HG03135 (cell line): ENCODE measurements around the gene MLLT3.

Experiments
- ATAC-seq: cut with Tn5 transposase; IDR thresholded peaks from one replicate; pipeline ENCODE4 v1.9.1; 2021; ENCODE audit warnings: mild to moderate bottlenecking, moderate library complexity; ENCODE audit not compliant: unreplicated experiment

Gene MLLT3

DNA sequence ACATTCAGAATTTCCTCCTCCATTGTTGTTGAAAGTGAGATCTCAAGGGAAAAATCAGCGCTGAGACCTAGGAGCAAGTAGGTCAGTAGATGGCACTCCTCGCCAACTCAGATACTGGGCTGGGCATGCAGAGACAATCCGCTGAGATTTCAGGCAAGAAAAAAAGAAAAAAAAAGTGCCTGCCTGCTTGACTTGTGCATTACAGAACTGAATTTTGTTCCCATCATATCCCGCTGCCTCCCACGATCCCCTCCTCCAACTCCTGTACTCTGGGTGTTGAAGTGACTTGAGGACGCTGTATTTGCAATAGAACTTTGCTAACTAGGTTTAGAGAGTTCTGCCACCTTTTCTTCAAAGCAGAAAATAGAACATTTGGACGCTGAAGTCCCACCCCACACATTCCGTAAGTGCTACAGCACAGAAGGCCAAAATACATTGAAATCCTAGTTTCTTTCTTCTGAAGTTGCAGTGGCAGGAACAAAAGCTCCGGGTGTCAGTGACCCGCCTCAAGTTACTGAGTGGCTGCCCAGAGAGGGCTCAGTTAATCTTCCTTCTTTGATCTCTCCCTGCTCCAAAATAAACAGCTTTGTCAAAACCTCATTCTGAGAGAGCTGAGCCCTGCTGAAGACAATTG, 265.8 kb downstream of the MLLT3 start:
- peak; percentile 68 for ATAC-seq

- no peak for ATAC-seq
Observed at GRCh38 chr9:20355022-20355421, 267.3 kb downstream of the MLLT3 start.

- no peak for ATAC-seq
Observed at GRCh38 chr9:20353931-20354652, 268.2 kb downstream of the MLLT3 start.

DNA sequence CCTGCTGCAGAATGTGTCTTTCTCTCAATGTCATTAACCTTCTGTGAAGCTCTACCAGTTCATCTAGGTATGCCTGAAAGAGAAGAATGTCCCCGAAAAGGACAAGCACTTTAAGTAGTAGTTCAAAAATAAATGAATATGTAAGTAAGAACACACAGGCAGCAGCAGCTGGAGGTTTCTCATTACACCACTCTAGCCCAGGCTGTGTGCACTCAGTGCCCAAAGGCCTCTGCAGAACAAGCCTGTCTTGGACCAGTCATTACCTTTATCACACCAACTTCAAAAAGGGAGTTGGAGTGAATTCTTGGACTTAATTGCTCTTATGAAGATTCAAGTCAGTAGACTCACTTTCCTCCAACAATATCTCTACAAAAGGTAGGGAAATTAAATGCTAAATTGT, 268.8 kb downstream of the MLLT3 start:
- peak; percentile 47 for ATAC-seq

GRCh38 chr9:20352591-20352990, 269.7 kb downstream of the MLLT3 start:
- ATAC-seq, result no peak

- ATAC-seq, result no peak
Observed at GRCh38 chr9:20351715-20352114, 270.6 kb downstream of the MLLT3 start.

DNA sequence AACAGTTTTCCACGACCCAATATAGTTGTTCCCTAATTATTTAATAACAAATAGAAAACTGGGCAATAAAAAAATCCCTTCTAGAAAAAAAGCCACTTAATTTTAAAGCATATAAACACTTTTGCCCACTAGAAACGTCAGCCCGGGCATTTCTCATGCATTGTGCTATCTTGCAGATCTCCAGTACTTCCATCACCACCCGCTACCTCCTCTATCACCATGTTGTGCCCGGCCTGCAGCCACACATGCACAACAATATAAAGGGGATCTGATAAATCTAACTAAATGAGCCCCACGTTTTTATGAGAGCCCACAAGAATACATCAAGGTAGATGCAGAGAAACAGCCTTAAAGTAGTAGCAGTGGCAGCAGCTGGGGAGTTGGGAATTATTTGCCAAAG, 272.7 kb downstream of the MLLT3 start:
- ATAC-seq, result no peak

- ATAC-seq, result no peak
Observed at GRCh38 chr9:20343325-20343724, 279.0 kb downstream of the MLLT3 start.

DNA sequence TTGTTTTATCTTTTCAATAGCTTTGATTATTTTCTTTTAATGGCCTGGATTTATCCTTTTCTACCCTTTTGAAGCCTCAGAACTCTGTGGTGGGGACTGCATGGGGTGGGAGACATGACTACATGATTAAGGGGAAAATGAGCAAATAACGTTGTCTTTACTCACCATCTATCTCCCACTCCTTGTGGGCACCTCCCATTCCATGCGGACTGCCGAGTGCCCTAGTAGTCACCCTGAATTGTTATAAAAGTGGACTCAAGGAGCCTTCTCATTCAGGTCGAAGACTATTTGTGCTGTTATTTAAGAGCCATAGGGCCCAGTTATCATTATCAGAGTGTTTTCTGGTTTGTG, 281.8 kb downstream of the MLLT3 start:
- no peak for ATAC-seq

- no peak for ATAC-seq
Observed at GRCh38 chr9:20335668-20336332, 286.5 kb downstream of the MLLT3 start.

- ATAC-seq, result no peak
Observed at GRCh38 chr9:20333991-20334390, 288.3 kb downstream of the MLLT3 start.

GRCh38 chr9:20331095-20331685, 291.1 kb downstream of the MLLT3 start:
- peak; percentile 76 for ATAC-seq

DNA sequence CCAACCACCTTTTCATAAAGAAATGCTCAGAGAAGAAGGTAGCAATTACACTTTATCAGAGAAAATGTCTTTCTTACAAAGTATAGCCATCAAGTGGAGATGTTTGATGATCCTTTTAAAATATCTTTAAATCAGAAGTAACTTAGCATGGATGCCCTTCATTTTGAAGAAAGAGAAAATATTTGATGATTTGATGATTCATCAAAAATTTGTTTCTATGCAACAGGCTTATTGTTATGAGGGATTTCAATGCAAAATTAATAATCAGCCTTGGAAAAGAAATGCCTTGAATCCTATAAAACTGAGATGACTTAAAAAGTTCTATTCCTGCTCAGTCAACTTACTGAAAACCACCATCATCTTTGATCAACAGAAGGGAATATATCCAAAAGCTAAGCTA, 291.6 kb downstream of the MLLT3 start:
- no peak for ATAC-seq

- ATAC-seq, result no peak
Observed at GRCh38 chr9:20326516-20326915, 295.8 kb downstream of the MLLT3 start.

- no peak for ATAC-seq
Observed at GRCh38 chr9:20325008-20325407, 297.3 kb downstream of the MLLT3 start.

DNA sequence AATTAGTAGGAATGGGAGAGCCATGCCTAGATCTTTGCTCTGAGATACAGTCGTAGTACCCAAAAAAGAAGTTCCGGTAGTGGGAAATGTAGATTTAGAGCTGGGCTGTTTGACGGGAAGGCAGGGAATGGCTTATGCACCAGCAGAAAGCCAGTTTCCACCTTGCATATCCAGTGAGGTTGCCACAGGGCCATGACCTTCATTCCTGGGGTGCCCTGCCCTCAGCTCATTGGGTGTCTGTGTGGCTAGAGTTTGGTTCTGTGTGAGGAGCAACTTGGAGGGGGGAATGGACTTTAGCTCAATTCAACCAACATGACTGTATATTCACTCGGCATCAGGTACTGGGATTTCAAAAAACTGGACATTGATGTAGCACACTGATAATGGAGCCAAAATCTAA, 300.1 kb downstream of the MLLT3 start:
- ATAC-seq, result no peak

- ATAC-seq, result no peak
Observed at GRCh38 chr9:20321423-20322082, 300.7 kb downstream of the MLLT3 start.

- ATAC-seq, result no peak
Observed at GRCh38 chr9:20320921-20321320, 301.4 kb downstream of the MLLT3 start.

DNA sequence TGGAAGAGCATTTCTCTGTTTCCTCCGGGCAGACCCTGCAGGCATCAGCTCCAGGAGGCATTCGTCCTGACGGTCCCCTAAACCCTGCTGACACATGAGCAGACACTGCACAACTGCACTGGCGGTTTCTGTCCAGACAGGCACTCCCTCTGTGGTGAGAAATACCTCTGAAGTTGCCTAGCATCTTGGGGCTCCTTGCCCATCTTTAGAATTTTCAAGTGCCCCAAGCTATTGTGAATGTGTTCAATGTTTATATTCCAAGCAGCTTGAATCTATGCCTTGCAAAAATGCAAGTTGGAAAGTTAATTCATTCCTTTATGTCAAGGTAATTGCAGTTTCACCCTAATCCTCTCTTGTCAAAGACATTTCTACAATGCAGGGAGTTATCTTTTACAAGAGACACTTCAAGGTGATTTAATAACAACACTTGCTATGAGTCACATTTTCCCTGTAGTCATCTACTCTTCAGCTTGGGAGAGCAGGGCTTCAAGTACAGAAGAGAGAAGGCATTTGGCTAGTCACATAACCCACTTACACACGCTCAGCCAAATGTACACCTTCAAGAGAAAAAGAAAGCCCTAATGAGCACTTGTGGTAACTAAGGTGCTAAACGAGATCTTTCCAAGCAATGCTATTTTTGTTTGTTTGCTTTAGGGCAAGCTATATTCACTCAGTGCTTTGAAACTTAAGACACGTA, 302.5 kb downstream of the MLLT3 start:
- ATAC-seq, result no peak

GRCh38 chr9:20319241-20319640, 303.1 kb downstream of the MLLT3 start:
- ATAC-seq, result no peak

DNA sequence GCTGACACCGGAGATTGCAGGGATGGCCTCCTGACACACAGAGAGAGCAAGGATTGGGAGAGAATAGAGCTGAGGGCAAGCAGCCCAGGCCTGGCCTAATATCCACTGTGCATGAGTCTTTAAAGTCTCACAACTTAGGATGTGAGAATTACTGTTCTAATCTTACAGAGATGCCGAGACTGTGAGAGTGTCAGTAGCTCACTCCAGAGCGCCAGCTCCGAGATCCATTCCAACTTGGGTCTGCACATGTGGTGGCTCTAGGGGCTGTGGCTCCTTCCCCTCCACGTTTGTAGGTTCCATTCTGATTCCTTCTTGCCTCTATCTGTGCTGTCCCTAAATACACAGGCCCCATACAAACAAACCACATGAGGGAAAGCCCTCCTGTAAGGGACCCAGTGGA, 304.6 kb downstream of the MLLT3 start:
- ATAC-seq, result no peak
